ES-I3 (cell line): ENCODE results near the gene PPP2R5C.
"Not testable (repeated sequence)": the region's sequence is repeated elsewhere in the genome, so short reads cannot be mapped to it uniquely, and the experiment has no call there.

ENCODE experiments used
- H3K36me3 ChIP-seq: 2 replicates; pipeline ENCODE4 v1.6.1; 2013; ENCODE audit warnings: mild to moderate bottlenecking, low read length, control low read depth, moderate library complexity; ENCODE audit not compliant: insufficient read depth
- H3K4me1 ChIP-seq: 2 replicates; pipeline ENCODE4 v1.6.1; 2013; ENCODE audit warnings: mild to moderate bottlenecking, control low read depth, low read length; ENCODE audit not compliant: insufficient read depth
- H3K9ac ChIP-seq: 2 replicates; pipeline ENCODE4 v1.6.1; 2013; ENCODE audit warnings: low read depth, mild to moderate bottlenecking, low read length, moderate library complexity
- H3K9me3 ChIP-seq: 2 replicates; pipeline ENCODE4 v1.6.1; 2013; ENCODE audit warnings: mild to moderate bottlenecking, low read length, moderate library complexity; ENCODE audit not compliant: control insufficient read depth, insufficient read depth

PPP2R5C gene

GRCh38 chr14:101733211-101733610 is 28.3 kb upstream of the PPP2R5C start:
- no peak overlapping the region for H3K9ac ChIP-seq
- no peaks in the 10 kb centered on the region for H3K9me3 ChIP-seq
- peaks cover 20% of the 10 kb centered on the region for H3K4me1 ChIP-seq
- no peaks in the 10 kb centered on the region for H3K36me3 ChIP-seq

DNA sequence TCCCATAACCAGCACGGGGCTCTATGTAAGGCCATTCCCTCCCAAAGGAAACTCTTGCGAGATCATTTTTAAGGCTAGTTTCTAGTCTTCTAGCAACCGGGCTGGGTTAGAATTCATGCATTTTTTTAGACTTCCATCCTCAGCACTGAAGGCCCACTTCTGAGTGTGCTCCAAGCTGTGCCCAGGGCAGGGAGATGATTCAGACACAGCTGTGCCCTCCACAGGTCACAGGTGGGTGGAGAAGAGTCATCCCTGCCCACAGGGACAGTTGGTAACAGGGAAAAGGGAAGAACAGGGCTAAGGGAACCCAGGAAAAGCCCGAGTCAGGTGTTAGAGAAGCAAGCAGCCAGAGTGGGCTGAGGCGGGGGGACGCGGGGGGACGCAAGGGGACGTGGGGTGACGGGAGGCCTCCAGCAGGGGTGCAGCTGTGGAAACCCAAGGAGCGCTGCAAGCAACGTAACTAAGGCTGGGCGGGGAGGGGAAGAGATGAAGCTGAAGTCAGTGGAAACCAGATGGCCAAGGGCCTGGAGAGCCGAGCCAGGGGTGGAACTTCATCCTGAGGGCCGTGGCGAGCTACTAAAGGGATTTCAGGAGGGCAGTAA is 27.2 kb upstream of the PPP2R5C start:
- H3K9ac ChIP-seq: no peak overlapping the region

DNA sequence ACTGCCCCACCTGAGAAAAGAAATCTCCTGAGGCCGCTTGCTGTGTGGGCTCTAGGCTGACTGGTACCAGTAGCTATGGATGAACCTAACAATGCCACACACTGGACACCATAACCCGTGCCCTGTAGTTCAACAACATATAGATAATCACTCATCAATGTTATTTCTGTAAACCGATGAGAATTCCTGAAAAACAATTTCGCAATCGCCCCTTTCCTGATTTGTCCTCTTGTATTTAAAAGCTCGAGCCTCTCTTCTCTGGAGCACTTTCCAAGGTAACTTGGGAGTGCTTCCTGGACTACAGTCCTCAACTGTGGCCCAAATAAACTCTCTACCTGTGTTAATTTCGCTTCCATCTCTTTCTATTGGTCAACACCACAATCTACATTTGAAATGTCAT is 26.1 kb upstream of the PPP2R5C start:
- Histone ChIP-seq H3K9ac (no peak overlapping the region), H3K36me3 (no peaks in the 10 kb centered on the region), H3K9me3 (no peaks in the 10 kb centered on the region; the same call in 1 of the 2 replicates), H3K4me1 (peaks cover 16% of the 10 kb centered on the region)

More for the DNA sequence above, 27.2 kb upstream of the PPP2R5C start:
- H3K36me3 ChIP-seq: no peaks in the 10 kb centered on the region
- H3K4me1 ChIP-seq: peaks cover 20% of the 10 kb centered on the region
- H3K9me3 ChIP-seq: no peaks in the 10 kb centered on the region; the same call in 1 of the 2 replicates

DNA sequence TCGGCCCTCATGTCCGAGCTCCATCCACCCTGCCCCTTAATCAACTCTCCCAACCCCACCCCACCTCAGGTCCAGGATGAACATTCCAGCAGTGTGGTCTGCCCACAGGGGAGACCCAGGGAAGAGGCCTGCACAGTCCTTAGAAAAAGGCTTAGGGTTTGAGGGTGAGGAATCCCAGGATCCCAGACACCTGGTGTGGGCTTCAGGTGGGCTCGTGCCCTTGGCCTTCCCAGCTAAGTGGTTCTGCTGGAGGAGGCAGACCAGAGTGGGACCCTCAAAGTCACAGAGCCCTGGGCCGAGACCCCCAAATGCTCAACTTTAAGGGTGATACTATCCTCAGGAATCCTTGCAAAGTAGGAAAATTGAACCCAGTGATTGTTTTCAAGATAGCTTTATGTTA is 25.4 kb upstream of the PPP2R5C start:
- H3K9ac ChIP-seq: no peak overlapping the region
- peaks cover 10% of the 10 kb centered on the region; the same call in 1 of the 2 replicates for H3K4me1 ChIP-seq
- H3K36me3 ChIP-seq: no peaks in the 10 kb centered on the region
- no peaks in the 10 kb centered on the region; the same call in 1 of the 2 replicates for H3K9me3 ChIP-seq

GRCh38 chr14:101736585-101736984 is 24.9 kb upstream of the PPP2R5C start:
- Histone ChIP-seq H3K36me3 (no peaks in the 10 kb centered on the region), H3K9me3 (no peaks in the 10 kb centered on the region; the same call in 1 of the 2 replicates), H3K9ac (no peak overlapping the region), H3K4me1 (peaks cover 10% of the 10 kb centered on the region; the same call in 1 of the 2 replicates)

- H3K9me3 ChIP-seq: no peaks in the 10 kb centered on the region; the same call in 1 of the 2 replicates
These were observed 23.8 kb upstream of the PPP2R5C start for GRCh38 chr14:101737414-101738339.

DNA sequence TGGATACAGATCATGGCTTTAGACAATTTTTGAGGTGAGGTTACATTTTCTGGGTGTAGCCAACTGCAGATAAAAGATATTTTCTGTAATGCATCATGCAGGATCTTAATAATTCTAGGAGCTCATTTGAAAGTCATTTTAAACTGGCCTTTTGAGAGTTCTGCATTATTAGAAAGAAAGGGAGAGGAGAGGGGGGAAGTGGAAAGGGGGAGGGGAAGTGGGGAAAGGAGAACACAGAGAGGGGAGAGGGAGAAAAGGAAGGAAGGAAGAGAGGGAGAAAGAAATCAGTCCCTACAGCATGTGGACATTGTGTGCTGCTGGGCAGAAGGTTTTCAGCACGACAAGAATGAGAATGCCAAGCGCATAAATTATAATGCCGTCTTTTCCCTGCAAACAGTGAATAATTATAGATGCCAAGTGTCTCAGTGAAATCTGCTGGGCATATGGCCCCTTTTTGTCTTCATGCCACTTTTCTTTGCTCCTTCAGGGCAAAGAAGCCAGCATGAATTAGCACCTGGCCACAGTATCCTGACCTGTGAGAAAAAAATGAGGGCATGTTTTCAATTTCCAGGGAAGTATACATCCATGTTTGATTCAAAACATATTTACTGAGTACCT is 22.7 kb upstream of the PPP2R5C start:
- H3K9me3 ChIP-seq: no peaks in the 10 kb centered on the region; the same call in 1 of the 2 replicates
- no peaks in the 10 kb centered on the region for H3K36me3 ChIP-seq
- no peak overlapping the region for H3K9ac ChIP-seq
- no peaks in the 10 kb centered on the region for H3K4me1 ChIP-seq

More at GRCh38 chr14:101737414-101738339, 23.8 kb upstream of the PPP2R5C start:
- Histone ChIP-seq H3K9ac (no peak overlapping the region), H3K36me3 (no peaks in the 10 kb centered on the region), H3K4me1 (no peaks in the 10 kb centered on the region)

DNA sequence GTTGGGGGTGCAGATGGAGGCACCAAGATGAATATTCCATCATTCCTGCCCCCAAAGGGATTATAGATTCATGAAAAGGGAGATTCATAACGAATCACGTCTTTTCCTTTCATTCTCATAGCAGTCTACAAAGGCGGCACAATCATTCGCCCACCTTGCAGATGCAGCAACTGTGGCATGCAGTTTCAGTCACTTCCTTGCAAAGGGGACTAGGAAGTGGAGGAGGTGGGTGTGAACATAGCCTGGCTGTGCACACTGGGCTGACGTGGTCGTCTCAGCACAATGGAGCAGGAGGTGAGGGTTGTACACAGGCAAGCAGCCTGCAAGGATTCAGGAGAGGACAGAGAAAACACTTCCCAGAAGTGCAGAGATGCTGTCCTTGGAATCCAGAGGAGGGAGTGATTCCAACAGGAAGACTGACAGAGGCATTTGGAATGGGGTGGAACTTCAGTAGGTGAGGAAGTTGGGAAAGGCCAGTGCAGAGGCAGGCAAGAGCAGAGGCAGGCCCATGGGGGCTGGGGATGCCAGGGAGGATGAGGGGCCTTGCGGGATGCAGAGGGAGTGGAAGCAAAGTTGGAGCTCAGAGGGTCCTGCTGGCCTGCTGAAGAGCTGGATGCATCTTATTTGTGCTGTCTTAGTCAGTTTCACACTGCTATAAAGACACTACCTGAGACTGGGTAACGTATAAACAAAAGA is 21.9 kb upstream of the PPP2R5C start:
- H3K9ac ChIP-seq: no peak overlapping the region
- no peaks in the 10 kb centered on the region for H3K36me3 ChIP-seq
- H3K9me3 ChIP-seq: no peaks in the 10 kb centered on the region; the same call in 1 of the 2 replicates
- no peaks in the 10 kb centered on the region for H3K4me1 ChIP-seq

DNA sequence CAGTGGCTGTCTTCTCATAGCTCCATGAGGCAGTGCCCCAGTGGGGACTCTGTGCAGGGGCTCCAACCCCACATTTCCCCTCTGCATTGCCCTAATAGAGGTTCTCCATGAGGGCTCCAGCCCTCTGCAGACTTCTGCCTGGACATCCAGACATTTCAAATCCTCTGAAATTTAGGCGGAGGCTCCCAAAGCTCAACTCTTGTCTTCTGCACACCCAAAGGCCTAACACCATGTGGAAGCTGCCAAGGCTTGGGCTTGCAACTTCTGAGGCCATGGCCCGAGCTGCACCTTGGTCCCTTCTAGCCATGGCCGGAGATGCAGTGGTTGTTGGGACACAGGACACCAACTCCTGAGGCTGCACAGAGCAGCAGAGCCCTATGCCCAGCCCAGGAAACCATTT is 20.5 kb upstream of the PPP2R5C start:
- no peaks in the 10 kb centered on the region; the same call in 1 of the 2 replicates for H3K9me3 ChIP-seq
- H3K4me1 ChIP-seq: no peaks in the 10 kb centered on the region
- H3K9ac ChIP-seq: no peak overlapping the region
- H3K36me3 ChIP-seq: no peaks in the 10 kb centered on the region

- Histone ChIP-seq H3K36me3 (no peaks in the 10 kb centered on the region), H3K9me3 (no peaks in the 10 kb centered on the region; the same call in 1 of the 2 replicates), H3K9ac (no peak overlapping the region), H3K4me1 (no peaks in the 10 kb centered on the region)
These were observed 17.8 kb upstream of the PPP2R5C start for GRCh38 chr14:101743701-101744100.

GRCh38 chr14:101744382-101744781 is 17.1 kb upstream of the PPP2R5C start:
- H3K9me3 ChIP-seq, H3K9ac ChIP-seq, H3K4me1 ChIP-seq, H3K36me3 ChIP-seq: not testable (repeated sequence)

DNA sequence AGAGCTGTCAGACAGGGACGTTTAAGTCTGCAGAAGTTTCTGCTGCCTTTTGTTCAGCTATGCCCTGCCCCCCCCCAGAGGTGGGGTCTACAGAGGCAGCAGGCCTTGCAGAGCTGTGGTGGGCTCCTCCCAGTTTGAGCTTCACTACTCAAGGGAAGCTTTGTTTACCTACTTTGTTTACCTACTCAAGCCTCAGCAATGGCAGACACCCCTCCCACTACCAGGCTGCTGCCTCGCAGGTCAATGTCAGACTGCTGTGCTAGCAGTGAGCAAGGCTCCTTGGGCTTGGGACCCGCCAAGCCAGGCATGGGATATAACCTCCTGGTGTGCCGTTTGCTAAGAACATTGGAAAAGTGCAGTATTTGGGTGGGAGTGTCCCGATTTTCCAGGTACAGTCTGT is 11.8 kb upstream of the PPP2R5C start:
- H3K4me1 ChIP-seq: not testable (repeated sequence)

DNA sequence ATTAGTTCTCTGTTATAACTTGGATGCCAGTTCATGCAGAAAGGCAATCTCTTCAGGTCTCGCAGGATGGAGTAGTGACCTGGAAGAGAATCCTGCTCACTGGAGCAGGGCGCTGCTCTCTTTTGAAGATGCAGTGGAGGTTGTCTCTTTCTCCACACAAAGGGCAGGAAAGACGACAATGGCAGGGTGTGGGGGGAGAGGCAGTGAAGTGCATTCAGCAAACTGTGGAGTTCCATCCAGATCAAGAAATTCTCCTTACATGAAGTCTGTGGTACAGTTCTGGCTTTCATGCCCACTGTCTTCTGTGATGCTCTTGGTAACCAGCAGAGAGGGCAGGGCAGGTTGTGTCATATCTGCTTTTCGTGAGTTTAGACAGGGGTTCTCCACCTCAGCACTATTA is 6.6 kb upstream of the PPP2R5C start:
- no peak overlapping the region for H3K9ac ChIP-seq
- H3K4me1 ChIP-seq: no peaks in the 10 kb centered on the region; the same call in 1 of the 2 replicates
- no peaks in the 10 kb centered on the region for H3K36me3 ChIP-seq
- peaks cover 3% of the 10 kb centered on the region; the same call in 1 of the 2 replicates for H3K9me3 ChIP-seq

More for the DNA sequence above, 11.8 kb upstream of the PPP2R5C start:
- H3K9me3 ChIP-seq, H3K36me3 ChIP-seq, H3K9ac ChIP-seq: not testable (repeated sequence)
